ENCODE data around the gene HMX1. TPM values are rescaled to one million over a fixed set of nuclear protein-coding genes. Genes with fewer than 3 reads are reported as not detected.

Gene HMX1
- polyA plus RNA-seq, 4 donors = not detected

DNA sequence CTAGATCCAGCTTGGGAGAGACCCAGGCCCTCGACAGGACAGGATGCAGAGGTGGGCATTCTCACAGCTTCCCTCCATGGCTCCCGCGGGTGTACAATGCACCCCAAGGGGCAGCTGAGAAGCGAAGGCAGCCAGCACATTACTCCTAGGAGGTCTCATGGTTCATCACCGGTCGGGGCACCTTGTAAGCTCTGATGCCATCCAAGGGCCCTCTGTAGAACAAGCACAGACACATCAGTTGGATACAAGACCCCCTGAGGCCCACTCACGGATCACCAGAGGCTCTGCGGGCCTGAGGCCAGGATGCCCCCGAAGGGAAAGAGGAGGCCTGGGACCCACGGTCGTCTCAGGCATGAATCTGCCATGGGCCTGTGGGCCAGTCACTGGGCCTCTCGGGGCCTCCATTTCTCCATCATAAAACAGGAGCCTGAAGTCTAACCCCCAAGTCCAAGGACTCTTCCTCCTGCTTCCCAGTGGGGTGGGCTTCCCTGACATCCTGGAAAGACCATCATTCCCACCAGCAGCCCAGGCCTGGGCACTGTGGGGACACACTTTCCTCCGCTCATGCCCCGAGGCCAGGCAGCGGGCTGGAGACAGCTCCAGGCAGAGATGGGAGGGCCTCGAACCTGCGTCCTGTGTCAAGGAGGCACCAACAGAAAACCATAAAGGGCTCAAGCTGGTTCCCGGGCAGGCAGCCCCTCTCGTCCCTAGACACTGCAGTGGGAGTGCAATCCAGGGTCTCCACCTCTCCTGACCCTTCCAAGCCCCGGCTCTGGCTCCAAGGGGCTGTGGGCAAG is 20.1 kb downstream of the HMX1 start:
- FAIRE-seq (no peak), DNase-seq (no peak)
- Histone ChIP-seq H3K27ac (ENCODE audit: low read depth in 1 of 3, low read length in 2 of 3) (no peak overlapping the region), H3K9me3 (ENCODE audit: control insufficient read depth in 2 of 2, insufficient read depth in 1 of 2, low read depth in 1 of 2, low read length in 1 of 2) (peaks cover 0 to 10% of the 10 kb centered on the region in 2 donors), H3K27me3 (ENCODE audit: control insufficient read depth in 3 of 3, insufficient read depth in 3 of 3, low read length in 3 of 3) (peaks cover 0 to 42% (median 23%) of the 10 kb centered on the region in 3 donors), H3K4me3 (ENCODE audit: low read depth in 1 of 3, low read length in 3 of 3) (no peak overlapping the region), H3K4me1 (ENCODE audit: control insufficient read depth in 3 of 3, insufficient read depth in 2 of 3, low read depth in 1 of 3, low read length in 2 of 3) (no peaks in the 10 kb centered on the region), H3K36me3 (ENCODE audit: control insufficient read depth in 3 of 3, insufficient read depth in 2 of 3, low read depth in 1 of 3, low read length in 3 of 3) (no peaks in the 10 kb centered on the region)
- 78 to 84% (median 83%) methylated on average over 20 of the region's 20 CpGs for WGBS, 3 donors

DNA sequence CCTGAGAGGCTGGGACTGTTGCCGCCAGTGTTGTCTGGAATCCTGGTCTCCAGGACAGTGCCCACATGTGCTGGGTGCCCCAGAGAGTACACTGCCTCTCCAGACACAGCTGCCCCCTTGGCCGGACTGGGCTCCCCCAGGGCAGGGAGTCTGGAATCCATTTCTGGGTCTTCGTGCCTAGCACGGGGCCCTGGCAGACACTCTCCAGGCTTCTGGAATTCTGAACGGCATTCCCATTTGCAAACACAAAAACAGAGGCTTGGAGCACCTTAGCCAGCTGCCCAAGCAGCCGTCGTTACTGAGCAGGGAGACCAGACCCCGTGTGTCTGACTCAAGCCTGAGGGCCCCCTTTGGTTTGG is 20.8 kb downstream of the HMX1 start:
- peaks cover 0 to 10% of the 10 kb centered on the region in 2 donors for H3K9me3 ChIP-seq (ENCODE audit: control insufficient read depth in 2 of 2, insufficient read depth in 1 of 2, low read depth in 1 of 2, low read length in 1 of 2)
- no peak for FAIRE-seq
- H3K36me3 ChIP-seq (ENCODE audit: control insufficient read depth in 3 of 3, insufficient read depth in 2 of 3, low read depth in 1 of 3, low read length in 3 of 3) = no peaks in the 10 kb centered on the region
- H3K27ac ChIP-seq (ENCODE audit: low read depth in 1 of 3, low read length in 2 of 3) = no peak overlapping the region
- no peaks in the 10 kb centered on the region for H3K4me1 ChIP-seq (ENCODE audit: control insufficient read depth in 3 of 3, insufficient read depth in 2 of 3, low read depth in 1 of 3, low read length in 2 of 3)
- no peak overlapping the region for H3K4me3 ChIP-seq (ENCODE audit: low read depth in 1 of 3, low read length in 3 of 3)
- H3K27me3 ChIP-seq (ENCODE audit: control insufficient read depth in 3 of 3, insufficient read depth in 3 of 3, low read length in 3 of 3) = peaks cover 0 to 35% (median 25%) of the 10 kb centered on the region in 3 donors
- DNase-seq = no peak
- WGBS, 3 donors = 69 to 73% (median 71%) methylated on average over 8 of the region's 8 CpGs

DNA sequence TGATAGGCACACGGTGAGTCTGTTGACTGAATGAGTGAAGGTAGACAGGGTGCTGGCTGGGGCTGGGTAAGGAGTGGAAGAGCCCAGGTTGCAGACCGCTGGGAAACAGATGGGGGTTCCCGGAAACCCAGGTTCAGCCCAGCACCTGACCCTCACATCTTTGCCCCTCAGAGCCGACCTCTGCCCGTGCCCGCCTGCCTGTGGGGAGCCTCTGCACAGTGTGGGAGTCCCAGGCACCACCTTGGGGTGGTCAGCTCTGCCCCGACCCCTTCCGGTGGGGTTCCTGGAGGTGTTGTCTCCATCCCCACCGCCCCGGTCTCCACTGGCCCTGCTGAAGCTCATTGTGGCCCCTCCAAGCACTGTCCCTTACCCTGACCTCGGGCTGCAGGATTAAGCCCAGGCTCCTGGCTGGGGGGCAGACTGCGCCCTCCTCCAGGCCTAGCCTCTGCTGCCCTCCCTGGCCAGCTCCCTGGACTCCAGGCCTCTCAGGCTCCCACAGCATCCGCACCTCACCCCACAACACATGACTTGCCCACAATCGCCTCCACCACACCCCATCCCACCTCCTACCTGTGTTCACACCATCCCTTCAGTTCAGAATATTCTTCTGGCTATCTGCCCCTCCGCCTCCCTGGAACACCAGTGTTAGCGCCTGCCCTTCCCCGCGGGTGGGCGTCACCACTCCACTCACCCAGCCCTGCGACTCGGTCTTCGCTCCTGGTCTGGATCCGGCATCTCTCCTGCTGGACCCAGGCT is 21.4 kb downstream of the HMX1 start:
- peaks cover 0 to 29% (median 23%) of the 10 kb centered on the region in 3 donors for H3K27me3 ChIP-seq (ENCODE audit: control insufficient read depth in 3 of 3, insufficient read depth in 3 of 3, low read length in 3 of 3)
- 80 to 84% (median 82%) methylated on average over 21 to 23 of the region's 23 CpGs for WGBS, 3 donors
- H3K4me3 ChIP-seq (ENCODE audit: low read depth in 1 of 3, low read length in 3 of 3) = no peak overlapping the region
- peaks cover 0 to 10% of the 10 kb centered on the region in 2 donors for H3K9me3 ChIP-seq (ENCODE audit: control insufficient read depth in 2 of 2, insufficient read depth in 1 of 2, low read depth in 1 of 2, low read length in 1 of 2)
- H3K36me3 ChIP-seq (ENCODE audit: control insufficient read depth in 3 of 3, insufficient read depth in 2 of 3, low read depth in 1 of 3, low read length in 3 of 3) = no peaks in the 10 kb centered on the region
- no peak for DNase-seq
- no peak overlapping the region for H3K27ac ChIP-seq (ENCODE audit: low read depth in 1 of 3, low read length in 2 of 3)
- H3K4me1 ChIP-seq (ENCODE audit: control insufficient read depth in 3 of 3, insufficient read depth in 2 of 3, low read depth in 1 of 3, low read length in 2 of 3) = no peaks in the 10 kb centered on the region
- FAIRE-seq = no peak

DNA sequence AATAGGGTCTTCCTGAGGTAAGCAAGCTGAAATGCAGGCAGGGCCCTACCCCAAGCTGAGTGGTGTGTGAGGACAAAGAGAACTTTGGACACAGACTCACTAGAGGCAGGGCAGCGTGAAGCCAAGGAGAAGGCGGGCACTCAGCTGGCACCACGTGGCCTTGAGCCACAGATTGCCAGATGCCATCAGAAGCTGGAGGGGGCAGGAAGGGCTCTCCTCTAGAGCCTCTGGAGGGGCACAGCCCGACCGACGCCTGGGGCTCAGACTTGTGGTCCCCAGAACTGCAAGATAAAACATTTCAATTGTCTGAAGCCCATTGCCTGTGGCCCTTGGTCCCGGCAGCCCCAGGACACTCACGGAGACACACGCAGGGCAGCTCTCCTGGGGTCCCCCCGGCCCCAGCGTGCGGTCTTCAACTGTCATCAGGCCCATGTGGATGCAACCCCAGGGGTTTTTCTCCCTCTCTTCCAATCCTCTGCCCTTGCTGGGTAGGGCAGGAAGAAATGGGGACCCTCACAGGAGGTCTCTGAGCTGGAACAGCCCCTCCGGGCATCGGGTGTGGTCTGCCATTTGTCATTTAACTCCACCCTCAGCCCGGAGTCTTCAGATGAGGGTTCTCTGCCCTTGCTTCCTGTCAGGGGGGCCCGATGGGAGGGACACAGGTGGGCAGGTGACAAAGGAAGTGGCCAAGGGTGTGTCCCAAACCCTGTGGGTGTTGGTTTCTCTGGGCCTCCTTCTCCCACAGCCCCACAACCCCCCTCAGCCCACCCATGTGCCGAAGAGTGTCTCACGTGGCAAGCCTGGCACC is 22.2 kb downstream of the HMX1 start:
- Histone ChIP-seq H3K4me3 (ENCODE audit: low read depth in 1 of 3, low read length in 3 of 3) (no peak overlapping the region), H3K27me3 (ENCODE audit: control insufficient read depth in 3 of 3, insufficient read depth in 3 of 3, low read length in 3 of 3) (peaks cover 0 to 24% (median 20%) of the 10 kb centered on the region in 3 donors), H3K4me1 (ENCODE audit: control insufficient read depth in 3 of 3, insufficient read depth in 2 of 3, low read depth in 1 of 3, low read length in 2 of 3) (no peaks in the 10 kb centered on the region), H3K27ac (ENCODE audit: low read depth in 1 of 3, low read length in 2 of 3) (no peak overlapping the region), H3K36me3 (ENCODE audit: control insufficient read depth in 3 of 3, insufficient read depth in 2 of 3, low read depth in 1 of 3, low read length in 3 of 3) (no peaks in the 10 kb centered on the region), H3K9me3 (ENCODE audit: control insufficient read depth in 2 of 2, insufficient read depth in 1 of 2, low read depth in 1 of 2, low read length in 1 of 2) (peaks cover 0 to 10% of the 10 kb centered on the region in 2 donors)
- DNase-seq (no peak), FAIRE-seq (no peak)
- 42 to 58% (median 54%) methylated on average over 18 of the region's 18 CpGs for WGBS, 3 donors

DNA sequence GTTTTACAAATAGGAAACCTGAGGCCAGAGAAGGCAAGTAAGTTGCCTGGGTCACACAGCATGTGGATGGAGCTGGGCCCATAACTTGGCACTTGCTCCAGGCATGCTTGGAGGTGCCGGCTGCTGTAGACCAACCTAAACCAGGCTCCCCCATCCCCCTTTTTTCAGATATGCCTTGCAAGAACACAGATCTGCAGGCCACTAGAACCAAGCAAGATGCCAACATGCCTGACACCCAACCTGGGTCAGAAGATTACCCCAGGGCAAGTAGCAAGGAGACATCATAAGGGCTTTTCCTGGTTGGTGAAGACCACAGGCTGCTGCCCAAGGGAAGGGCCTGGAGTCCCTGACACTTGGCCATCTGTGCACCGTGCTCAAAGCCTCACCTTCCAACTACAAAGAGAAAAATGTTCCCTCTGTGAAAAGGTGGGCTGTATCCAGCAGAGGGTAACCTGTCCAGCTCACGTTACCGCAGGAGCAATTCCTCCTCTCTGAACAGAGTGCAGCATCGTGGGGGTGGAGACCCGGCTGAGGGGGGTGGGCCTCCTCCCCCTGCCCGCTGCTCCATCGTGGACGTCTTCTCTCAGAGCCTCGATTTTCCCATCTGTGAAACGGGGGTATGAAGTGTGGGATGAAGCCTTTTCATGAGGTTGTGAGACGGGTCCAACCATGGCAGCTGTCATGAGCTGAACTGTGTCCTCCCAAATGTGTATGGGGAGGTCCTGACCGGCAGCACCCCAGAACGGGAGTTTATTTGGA is 23.0 kb downstream of the HMX1 start:
- H3K27me3 ChIP-seq (ENCODE audit: control insufficient read depth in 3 of 3, insufficient read depth in 3 of 3, low read length in 3 of 3) = peaks cover 0 to 16% (median 13%) of the 10 kb centered on the region in 3 donors
- FAIRE-seq = no peak
- WGBS, 3 donors = 63 to 66% (median 66%) methylated on average over 14 of the region's 14 CpGs
- no peaks in the 10 kb centered on the region for H3K36me3 ChIP-seq (ENCODE audit: control insufficient read depth in 3 of 3, insufficient read depth in 2 of 3, low read depth in 1 of 3, low read length in 3 of 3)
- DNase-seq = no peak
- H3K4me1 ChIP-seq (ENCODE audit: control insufficient read depth in 3 of 3, insufficient read depth in 2 of 3, low read depth in 1 of 3, low read length in 2 of 3) = no peaks in the 10 kb centered on the region
- no peak overlapping the region for H3K4me3 ChIP-seq (ENCODE audit: low read depth in 1 of 3, low read length in 3 of 3)
- no peak overlapping the region for H3K27ac ChIP-seq (ENCODE audit: low read depth in 1 of 3, low read length in 2 of 3)
- peaks cover 0 to 12% of the 10 kb centered on the region in 2 donors for H3K9me3 ChIP-seq (ENCODE audit: control insufficient read depth in 2 of 2, insufficient read depth in 1 of 2, low read depth in 1 of 2, low read length in 1 of 2)

DNA sequence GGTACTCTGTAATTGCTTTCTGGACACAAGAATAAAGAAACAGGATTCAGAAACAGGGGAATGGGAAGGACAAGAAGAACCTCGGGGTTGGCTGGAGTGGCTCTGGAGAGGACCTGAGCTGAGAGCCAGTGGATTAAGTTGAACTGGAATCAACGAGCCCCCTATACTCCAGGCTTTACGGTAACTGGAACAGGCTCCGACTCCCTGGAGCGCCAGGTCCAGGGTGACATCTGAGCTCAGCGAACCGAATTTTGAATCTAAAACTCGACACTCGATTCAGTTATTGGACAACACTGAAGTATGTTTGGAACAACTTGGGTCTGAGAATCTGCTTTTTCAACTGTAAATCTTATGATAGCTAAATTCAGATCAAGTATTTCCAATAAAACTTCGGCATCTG is 23.9 kb downstream of the HMX1 start:
- Histone ChIP-seq H3K27ac (ENCODE audit: low read depth in 1 of 3, low read length in 2 of 3) (no peak overlapping the region), H3K27me3 (ENCODE audit: control insufficient read depth in 3 of 3, insufficient read depth in 3 of 3, low read length in 3 of 3) (peaks cover 0 to 13% (median 12%) of the 10 kb centered on the region in 3 donors), H3K9me3 (ENCODE audit: control insufficient read depth in 2 of 2, insufficient read depth in 1 of 2, low read depth in 1 of 2, low read length in 1 of 2) (peaks cover 0 to 10% of the 10 kb centered on the region in 2 donors), H3K36me3 (ENCODE audit: control insufficient read depth in 3 of 3, insufficient read depth in 2 of 3, low read depth in 1 of 3, low read length in 3 of 3) (no peaks in the 10 kb centered on the region), H3K4me1 (ENCODE audit: control insufficient read depth in 3 of 3, insufficient read depth in 2 of 3, low read depth in 1 of 3, low read length in 2 of 3) (no peaks in the 10 kb centered on the region), H3K4me3 (ENCODE audit: low read depth in 1 of 3, low read length in 3 of 3) (no peak overlapping the region)
- DNase-seq = no peak
- WGBS, 3 donors = 3 to 10% (median 7%) methylated on average over 10 of the region's 10 CpGs
- no peak for FAIRE-seq

DNA sequence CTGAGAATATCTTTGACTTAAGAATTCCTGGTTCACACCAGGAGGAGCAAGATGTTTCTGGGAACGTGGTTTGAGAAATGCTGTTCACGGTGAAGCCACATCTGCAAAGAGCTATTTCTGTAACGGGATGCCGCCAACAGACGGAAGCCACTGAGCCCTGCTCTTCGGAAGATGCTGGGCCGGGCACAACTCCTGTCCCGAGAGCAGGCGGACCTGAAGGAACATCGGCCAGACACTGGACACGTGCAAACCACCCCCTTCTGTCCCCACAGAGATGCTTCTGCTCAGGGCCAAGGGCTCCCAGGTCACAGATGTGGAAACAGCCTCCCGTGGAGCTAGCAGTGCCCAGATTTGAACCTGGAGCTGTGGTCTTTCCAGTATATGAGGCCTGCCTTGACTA is 24.3 kb downstream of the HMX1 start:
- no peak for FAIRE-seq
- peaks cover 0 to 7% of the 10 kb centered on the region in 2 donors for H3K9me3 ChIP-seq (ENCODE audit: control insufficient read depth in 2 of 2, insufficient read depth in 1 of 2, low read depth in 1 of 2, low read length in 1 of 2)

More for the DNA sequence above, 24.3 kb downstream of the HMX1 start:
- Histone ChIP-seq H3K4me3 (ENCODE audit: low read depth in 1 of 3, low read length in 3 of 3) (no peak overlapping the region), H3K36me3 (ENCODE audit: control insufficient read depth in 3 of 3, insufficient read depth in 2 of 3, low read depth in 1 of 3, low read length in 3 of 3) (no peaks in the 10 kb centered on the region), H3K27me3 (ENCODE audit: control insufficient read depth in 3 of 3, insufficient read depth in 3 of 3, low read length in 3 of 3) (peaks cover 0 to 13% (median 10%) of the 10 kb centered on the region in 3 donors), H3K27ac (ENCODE audit: low read depth in 1 of 3, low read length in 2 of 3) (no peak overlapping the region), H3K4me1 (ENCODE audit: control insufficient read depth in 3 of 3, insufficient read depth in 2 of 3, low read depth in 1 of 3, low read length in 2 of 3) (no peaks in the 10 kb centered on the region)
- 73 to 78% (median 76%) methylated on average over 12 of the region's 12 CpGs for WGBS, 3 donors
- DNase-seq = no peak

Data from small intestine (tissue), 7 donors.